Vagina (tissue), 2 donors: Measurements from ENCODE around the gene ZNF787.

Source experiments
- CTCF ChIP-seq, 3 experiments: fragments of 450-650 bp in 2 of 3; fragments of 200-600 bp in 1 of 3; sonication (generic) in 1 of 3; IDR thresholded peaks; one replicate each; pipeline ENCODE4 v1.5.1; 2017 to 2019; ENCODE audit warnings: antibody characterized with exemption in 3 of 3, mild to moderate bottlenecking in 2 of 3, moderate library complexity in 2 of 3
- POLR2AphosphoS5 ChIP-seq, 2 donors: sonication (generic); formaldehyde crosslinking; IDR thresholded peaks; one replicate each; pipeline ENCODE4 v1.9.0; 2017; ENCODE audit warnings: antibody characterized with exemption in 2 of 2, mild to moderate bottlenecking in 2 of 2, low read depth in 1 of 2; ENCODE audit not compliant: insufficient read depth in 1 of 2

GRCh38 chr19:56092685-56093631 is 28.1 kb downstream of the ZNF787 start:
- TF ChIP-seq POLR2AphosphoS5 (IDR thresholded peaks at IDR 0.05; ENCODE audit: insufficient read depth in 1 of 2, low read depth in 1 of 2) (no peak), CTCF (IDR thresholded peaks at IDR 0.05) (no peak)
